Measurements from ENCODE around the gene SLC16A8. TPM values are rescaled to one million over a fixed set of nuclear protein-coding genes. Genes with fewer than 3 reads are reported as not detected.
A peak's percentile ranks its signal among the peaks of the same experiment; 100 is the strongest.

SLC16A8 gene
- total RNA-seq, 1 experiment from 2014 or later, result not detected

DNA sequence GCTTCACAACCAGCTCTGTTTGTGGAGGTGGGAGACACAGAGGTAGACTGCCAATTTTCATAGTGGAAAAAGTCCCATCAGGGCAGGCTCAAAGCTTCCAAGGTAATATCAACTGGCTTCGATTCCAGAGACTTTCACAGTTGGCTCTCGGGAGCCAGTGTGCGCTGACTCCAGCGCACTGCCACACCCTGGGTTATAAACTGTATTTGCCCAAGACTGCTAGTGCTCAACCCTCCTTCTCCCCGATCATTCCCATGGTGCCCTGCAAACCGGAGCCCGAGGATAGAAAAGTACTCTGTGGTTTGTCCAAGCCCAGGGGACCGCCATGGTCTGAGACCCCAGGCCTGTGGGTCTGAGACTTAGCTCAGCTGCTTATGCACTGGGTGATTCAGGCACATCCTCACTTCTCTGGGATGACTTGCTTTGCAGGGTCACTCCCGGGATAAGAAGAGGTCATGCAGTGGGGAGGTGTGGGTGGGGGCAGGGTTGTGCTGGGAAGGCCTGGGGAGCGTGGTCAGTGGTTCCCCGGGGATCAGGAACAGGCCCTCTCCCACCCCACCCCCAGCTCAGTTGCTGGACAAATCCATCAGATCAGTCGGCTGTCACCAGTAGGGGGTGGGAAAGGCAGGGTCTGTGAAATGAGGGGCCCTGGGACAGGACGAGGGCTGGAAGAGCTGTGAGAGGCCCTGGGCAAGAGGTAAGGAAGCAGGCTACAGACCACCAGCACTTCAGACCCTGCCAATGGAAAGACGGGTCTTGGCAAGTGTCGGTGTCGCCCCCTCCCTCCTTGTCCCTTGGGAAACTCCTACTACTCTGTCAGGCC lies 53.5 kb downstream of the SLC16A8 start:
- no peaks in the 10 kb centered on the region for H3K36me3 ChIP-seq (replicated peaks; ENCODE audit: control insufficient read depth, insufficient read depth, low read length)
- H3K4me3 ChIP-seq (ENCODE audit: insufficient read depth, low read depth, low read length), result no peak overlapping the region
- peak; percentile 71 for DNase-seq
- no peaks in the 10 kb centered on the region for H3K27me3 ChIP-seq (ENCODE audit: control insufficient read depth, insufficient read depth, low read length)

DNA sequence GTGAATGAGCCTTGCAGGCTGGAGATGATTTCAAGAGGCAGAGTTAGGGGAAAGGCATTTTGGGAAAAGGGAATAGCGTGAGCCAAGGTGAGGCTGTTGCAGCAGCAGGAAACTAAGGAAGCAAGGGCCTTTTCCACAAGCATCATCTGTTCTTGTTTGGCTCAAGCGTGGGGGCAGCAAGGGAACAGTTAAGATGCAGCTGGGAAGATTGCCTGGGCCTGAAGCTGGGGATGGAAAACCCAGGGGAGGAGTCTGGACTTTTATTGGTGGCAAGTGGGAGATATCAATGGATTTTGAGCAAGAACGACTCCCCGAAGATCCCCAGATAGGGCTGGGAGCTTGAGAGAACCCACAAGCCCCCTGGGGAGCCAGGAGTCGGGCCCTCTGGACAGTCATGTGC lies 54.1 kb downstream of the SLC16A8 start:
- Histone ChIP-seq H3K4me3 (ENCODE audit: insufficient read depth, low read depth, low read length) (no peak overlapping the region), H3K27me3 (ENCODE audit: control insufficient read depth, insufficient read depth, low read length) (no peaks in the 10 kb centered on the region), H3K36me3 (replicated peaks; ENCODE audit: control insufficient read depth, insufficient read depth, low read length) (no peaks in the 10 kb centered on the region)
- no peak for DNase-seq

DNA sequence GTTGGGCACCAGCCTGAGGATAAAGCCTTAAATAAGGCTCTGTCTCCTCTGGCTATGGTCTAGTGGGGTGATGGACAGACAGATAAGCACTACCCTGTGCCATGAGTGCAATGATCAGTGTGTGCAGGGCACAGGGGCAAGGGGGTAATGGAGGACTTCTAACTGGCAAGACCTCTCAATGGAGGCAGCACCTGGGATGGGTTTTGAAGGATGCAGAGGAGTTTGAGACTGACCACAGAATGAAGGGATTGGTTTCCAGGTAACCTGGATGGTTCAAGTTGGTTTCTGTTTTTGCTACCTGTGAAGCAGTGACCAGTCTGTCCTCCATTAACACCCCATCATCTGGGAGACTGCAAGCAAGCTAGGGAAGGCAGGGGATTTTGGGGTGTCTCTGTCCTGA lies 54.6 kb downstream of the SLC16A8 start:
- DNase-seq, result no peak
- no peaks in the 10 kb centered on the region for H3K36me3 ChIP-seq (replicated peaks; ENCODE audit: control insufficient read depth, insufficient read depth, low read length)
- no peaks in the 10 kb centered on the region for H3K27me3 ChIP-seq (ENCODE audit: control insufficient read depth, insufficient read depth, low read length)
- H3K4me3 ChIP-seq (ENCODE audit: insufficient read depth, low read depth, low read length), result no peak overlapping the region

DNA sequence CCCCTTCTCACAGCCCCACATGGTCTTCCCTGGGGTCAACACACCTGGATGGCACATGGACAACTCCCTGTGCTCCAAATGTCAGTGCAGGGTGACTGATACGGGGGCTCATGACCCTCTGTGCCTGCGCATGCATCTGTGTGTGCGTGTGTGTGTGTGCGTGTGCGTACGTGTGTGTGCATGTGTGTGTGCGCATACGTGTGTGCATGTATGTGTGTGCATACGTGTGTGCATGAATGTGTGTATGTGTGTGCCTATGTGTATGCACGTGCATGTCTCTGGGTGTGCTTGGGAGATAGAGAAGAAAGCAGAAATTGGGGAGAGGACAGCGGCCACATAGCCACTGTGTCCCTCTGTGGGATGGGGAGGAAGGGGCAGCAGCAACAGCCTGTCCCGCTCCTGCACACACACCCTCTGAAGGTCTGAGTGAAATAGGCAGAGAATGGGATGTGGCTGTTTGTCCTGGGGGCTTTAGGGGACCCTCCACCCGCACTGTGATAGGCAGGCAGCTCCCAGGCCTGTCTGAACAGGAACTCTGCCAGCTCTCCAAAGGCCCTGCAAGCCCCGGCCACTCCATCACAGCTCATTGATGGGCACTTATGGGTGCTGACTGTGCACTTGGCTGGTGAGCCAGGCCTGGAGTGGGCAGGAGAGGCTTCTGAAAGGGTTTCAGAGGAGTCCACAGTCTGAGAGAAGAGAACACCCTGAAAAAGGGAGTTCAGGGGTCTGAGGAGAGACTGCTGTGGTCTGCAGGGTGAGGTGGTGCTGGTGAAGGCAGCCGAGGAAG lies 55.4 kb downstream of the SLC16A8 start:
- Histone ChIP-seq H3K27me3 (ENCODE audit: control insufficient read depth, insufficient read depth, low read length) (no peaks in the 10 kb centered on the region), H3K4me3 (ENCODE audit: insufficient read depth, low read depth, low read length) (no peak overlapping the region), H3K36me3 (replicated peaks; ENCODE audit: control insufficient read depth, insufficient read depth, low read length) (no peaks in the 10 kb centered on the region)
- no peak for DNase-seq

Other genes with a start within 250 kb of the SLC16A8 start
- gene ANKRD54, start 239.8 kb downstream of the SLC16A8 start, total RNA-seq (2014; rRNA removed; shearing (Covaris generic)), result 16.9 and 25.2 TPM in 2 replicates
- gene EIF3L, start 234.8 kb downstream of the SLC16A8 start, total RNA-seq (2014; rRNA removed; shearing (Covaris generic)), result 652 and 748 TPM in 2 replicates
- gene MICALL1, start 177.9 kb downstream of the SLC16A8 start, total RNA-seq (2014; rRNA removed; shearing (Covaris generic)), result 28.2 and 29.8 TPM in 2 replicates
- 0.26 and 0.28 TPM in 2 replicates for gene C22orf23, start 130.6 kb downstream of the SLC16A8 start, total RNA-seq (2014; rRNA removed; shearing (Covaris generic))
- gene POLR2F, start 130.5 kb downstream of the SLC16A8 start, total RNA-seq (2014; rRNA removed; shearing (Covaris generic)), result 47.7 and 80.8 TPM in 2 replicates
- 3.5 and 3.7 TPM in 2 replicates for gene SOX10, start 99.6 kb downstream of the SLC16A8 start, total RNA-seq (2014; rRNA removed; shearing (Covaris generic))
- 19.4 and 20.3 TPM in 2 replicates for gene PICK1, start 26.8 kb downstream of the SLC16A8 start, total RNA-seq (2014; rRNA removed; shearing (Covaris generic))
- 1.0 and 2.7 TPM in 2 replicates for gene BAIAP2L2, start 26.5 kb upstream of the SLC16A8 start, total RNA-seq (2014; rRNA removed; shearing (Covaris generic))
- 23.4 and 49.6 TPM in 2 replicates for gene PLA2G6, start 97.6 kb upstream of the SLC16A8 start, total RNA-seq (2014; rRNA removed; shearing (Covaris generic))
- 2.6 and 5.3 TPM in 2 replicates for gene MAFF, start 117.8 kb upstream of the SLC16A8 start, total RNA-seq (2014; rRNA removed; shearing (Covaris generic))
- gene TMEM184B, start 188.8 kb upstream of the SLC16A8 start, total RNA-seq (2014; rRNA removed; shearing (Covaris generic)), result 44.5 and 46.9 TPM in 2 replicates
- gene CSNK1E, start 233.2 kb upstream of the SLC16A8 start, total RNA-seq (2014; rRNA removed; shearing (Covaris generic)), result 307 and 335 TPM in 2 replicates

All from H7 (cell line).